A673 (cell line): ENCODE data around the gene MET. TPM values are rescaled to one million over a fixed set of nuclear protein-coding genes. Genes with fewer than 3 reads are reported as not detected.

Experiments used
- BruUV-seq: library from RNA; stranded (reverse); fragments of 400-500 nt; replicated peaks from 2 replicates; lab custom pipeline; 2021; lab: Mats Ljungman, UMichigan
- CTCF ChIA-PET: fragments of 300-600 bp; sonication (Branson Sonifier 250); formaldehyde crosslinking; loops from one replicate; lab custom pipeline; 2022; ENCODE audit warnings: antibody characterized with exemption; lab: Charles Lee
- POLR2A ChIA-PET: fragments of 300-600 bp; sonication (Branson Sonifier 250); formaldehyde crosslinking; loops from one replicate; lab custom pipeline; 2022; ENCODE audit warnings: antibody characterized with exemption; ENCODE audit not compliant: low non-redundant PET; lab: Charles Lee
- DNase-seq: peaks from one replicate; pipeline ENCODE4 v3.0.0-alpha.2; 2015; ENCODE audit warnings: low spot score
- H3K27ac ChIP-seq: fragments of 200-600 bp; sonication (generic); 2 replicates; pipeline ENCODE4 v1.5.1; 2016; ENCODE audit warnings: mixed run types, low read depth, mild to moderate bottlenecking, mixed read lengths, antibody characterized with exemption, low read length; ENCODE audit not compliant: poor library complexity, severe bottlenecking
- H3K27me3 ChIP-seq: fragments of 200-600 bp; sonication (generic); replicated peaks from 2 replicates; pipeline ENCODE4 v1.6.1; 2017; ENCODE audit warnings: mixed run types, low read depth, mild to moderate bottlenecking, mixed read lengths, antibody characterized with exemption, low read length; ENCODE audit not compliant: insufficient read depth, poor library complexity
- H3K36me3 ChIP-seq: fragments of 200-600 bp; sonication (generic); 2 replicates; pipeline ENCODE4 v1.6.1; 2016; ENCODE audit warnings: mixed run types, mild to moderate bottlenecking, mixed read lengths, antibody characterized with exemption, low read length; ENCODE audit not compliant: insufficient read depth, poor library complexity, severe bottlenecking
- H3K4me1 ChIP-seq: fragments of 200-600 bp; sonication (generic); 2 replicates; pipeline ENCODE4 v1.6.1; 2017; ENCODE audit warnings: mixed run types, mild to moderate bottlenecking, mixed read lengths, antibody characterized with exemption, low read length; ENCODE audit not compliant: insufficient read depth, poor library complexity, severe bottlenecking
- H3K4me3 ChIP-seq: fragments of 200-600 bp; sonication (generic); 2 replicates; pipeline ENCODE4 v1.5.1; 2016; ENCODE audit warnings: low read depth, mixed run types, mild to moderate bottlenecking, mixed read lengths, low read length; ENCODE audit not compliant: poor library complexity, severe bottlenecking
- H3K9me3 ChIP-seq: fragments of 200-600 bp; sonication (generic); 2 replicates; pipeline ENCODE4 v1.6.1; 2016; ENCODE audit warnings: mixed run types, low read depth, mild to moderate bottlenecking, mixed read lengths, antibody characterized with exemption, low read length; ENCODE audit not compliant: poor library complexity, severe bottlenecking
- CTCF ChIP-seq: fragments of 300-800, 200-600 bp; sonication (generic); conservative IDR thresholded peaks from 2 replicates; pipeline ENCODE4 v1.5.1; 2017; ENCODE audit warnings: low read depth, mild to moderate bottlenecking, antibody characterized with exemption, low read length, moderate library complexity, mixed read lengths
- EZH2 ChIP-seq: fragments of 200-600 bp; sonication (generic); IDR thresholded peaks from 2 replicates; pipeline ENCODE4 v1.6.1; 2017; ENCODE audit warnings: borderline replicate concordance, low read depth, mild to moderate bottlenecking, mixed read lengths, antibody characterized with exemption, low read length; ENCODE audit not compliant: poor library complexity, severe bottlenecking
- intact Hi-C: fragments of 100-400 bp; cut with micrococcal nuclease; formaldehyde crosslinking; loops from one replicate; pipeline ENCODE4 v1.10.0; 2022; ENCODE audit not compliant: unreplicated experiment
- total RNA-seq: library from RNA; stranded (reverse); gene quantifications from 2 replicates; pipeline ENCODE4 v1.2.3, GENCODE V29; 2021

The MET gene
- total RNA-seq, 1 experiment from 2014 or later = 6.8 TPM

GRCh38 chr7:116702046-116702785 is 30.2 kb downstream of the MET start:
- TF ChIP-seq EZH2 (no peak), CTCF (no peak)
- no peak overlapping the region for H3K27ac ChIP-seq
- no peak for DNase-seq
- ChIA-PET CTCF (no interaction called here), POLR2A (no interaction called here)
- intact Hi-C loops = no loop called here
- no peak overlapping the region for H3K4me3 ChIP-seq
- BruUV-seq = no TSS peak
- H3K9me3 ChIP-seq = no peaks in the 10 kb centered on the region
- H3K4me1 ChIP-seq = peaks cover 4% of the 10 kb centered on the region
- H3K27me3 ChIP-seq = no peaks in the 10 kb centered on the region
- H3K36me3 ChIP-seq = no peaks in the 10 kb centered on the region

- H3K4me1 ChIP-seq = peaks cover 10% of the 10 kb centered on the region
- H3K27ac ChIP-seq = no peak overlapping the region
- no peak overlapping the region for H3K4me3 ChIP-seq
- H3K27me3 ChIP-seq = no peaks in the 10 kb centered on the region
- no peak for TF ChIP-seq EZH2
- TF ChIP-seq CTCF = no peak
- ChIA-PET CTCF (no interaction called here), POLR2A (no interaction called here)
- intact Hi-C loops = no loop called here
- H3K9me3 ChIP-seq = no peaks in the 10 kb centered on the region
- DNase-seq = no peak
- no peaks in the 10 kb centered on the region for H3K36me3 ChIP-seq
- BruUV-seq = no TSS peak
Observed at GRCh38 chr7:116704650-116705228, 32.7 kb downstream of the MET start.

- no TSS peak for BruUV-seq
- Histone ChIP-seq H3K4me3 (no peak overlapping the region), H3K4me1 (peaks cover 10% of the 10 kb centered on the region), H3K27me3 (no peaks in the 10 kb centered on the region), H3K9me3 (no peaks in the 10 kb centered on the region), H3K36me3 (no peaks in the 10 kb centered on the region), H3K27ac (no peak overlapping the region)
- TF ChIP-seq EZH2 (no peak), CTCF (no peak)
- DNase-seq = no peak
- ChIA-PET CTCF (no interaction called here), POLR2A (no interaction called here)
- intact Hi-C loops = no loop called here
Observed at GRCh38 chr7:116705419-116705818, 33.4 kb downstream of the MET start.
